Adrenal gland (tissue), 5 donors: ENCODE results near the gene RUFY2.

Experiments
- CTCF ChIP-seq, 6 experiments: fragments of 450-650 bp in 4 of 6; fragments of 200-600 bp in 2 of 6; sonication (generic) in 1 of 6; IDR thresholded peaks; 1 replicate in 5 of 6; 2 replicates in 1 of 6; pipeline versions ENCODE4 v1.5.1 to v1.8.0; 2016 to 2021; ENCODE audit warnings: antibody characterized with exemption in 6 of 6, mild to moderate bottlenecking in 2 of 6, moderate library complexity in 1 of 6
- POLR2A ChIP-seq, 2 donors: fragments of 450-650 bp; IDR thresholded peaks; one replicate each; pipeline ENCODE4 v1.6.1; 2017; ENCODE audit warnings: antibody characterized with exemption in 2 of 2, mild to moderate bottlenecking in 2 of 2, moderate library complexity in 1 of 2
- donor health status: DM: no; HTN: no; CAD: no.

GRCh38 chr10:68419376-68419775 lies 12.3 kb upstream of the RUFY2 start:
- TF ChIP-seq POLR2A (IDR thresholded peaks at IDR 0.05) (no peak), CTCF (IDR thresholded peaks at IDR 0.05) (no peak)
